Measurements from ENCODE around the gene TTC39C. TPM values are rescaled to one million over a fixed set of nuclear protein-coding genes. Genes with fewer than 3 reads are reported as not detected.

TTC39C gene
- total and polyA plus RNA-seq, 12 donors, result 28.9 to 77.6 (median 49.3) TPM

DNA sequence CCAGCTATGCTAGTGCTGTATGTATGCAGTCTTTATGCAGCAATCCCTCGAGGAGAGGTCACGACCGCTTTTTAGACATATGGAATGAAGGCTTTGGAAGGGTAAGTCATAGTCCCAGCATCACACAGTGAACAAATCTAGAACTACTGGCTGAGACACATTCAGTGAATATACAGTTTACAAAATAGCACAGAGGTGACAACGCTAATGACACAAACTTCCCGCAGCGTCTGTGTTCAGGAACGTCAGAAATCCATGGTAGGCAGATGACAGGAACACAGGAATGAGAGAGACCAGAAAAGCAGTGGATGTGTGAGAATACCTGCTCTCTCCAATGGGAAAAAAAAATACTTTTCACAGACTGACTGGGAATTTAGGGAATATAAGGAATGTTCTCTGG lies 153.9 kb downstream of the TTC39C start:
- DNase-seq, result no peak
- H3K9me3 ChIP-seq (replicated peaks in 1 of 3), result no peaks in the 10 kb centered on the region
- no peak overlapping the region for H3K4me3 ChIP-seq
- H3K4me1 ChIP-seq (replicated peaks in 1 of 2), result no peaks in the 10 kb centered on the region
- H3K27ac ChIP-seq, result no peak overlapping the region
- peaks cover 0 to 29% of the 10 kb centered on the region in 2 donors for H3K36me3 ChIP-seq (replicated peaks in 1 of 2)
- intact Hi-C loops (cut with DNase I), result no loop called here
- no peaks in the 10 kb centered on the region for H3K27me3 ChIP-seq
- WGBS, 4 donors, result 93 to 94% (median 93%) methylated on average over 7 of the region's 7 CpGs
- no peak for TF ChIP-seq POLR2A (IDR thresholded peaks at IDR 0.05)
- TF ChIP-seq, protein P1, sequence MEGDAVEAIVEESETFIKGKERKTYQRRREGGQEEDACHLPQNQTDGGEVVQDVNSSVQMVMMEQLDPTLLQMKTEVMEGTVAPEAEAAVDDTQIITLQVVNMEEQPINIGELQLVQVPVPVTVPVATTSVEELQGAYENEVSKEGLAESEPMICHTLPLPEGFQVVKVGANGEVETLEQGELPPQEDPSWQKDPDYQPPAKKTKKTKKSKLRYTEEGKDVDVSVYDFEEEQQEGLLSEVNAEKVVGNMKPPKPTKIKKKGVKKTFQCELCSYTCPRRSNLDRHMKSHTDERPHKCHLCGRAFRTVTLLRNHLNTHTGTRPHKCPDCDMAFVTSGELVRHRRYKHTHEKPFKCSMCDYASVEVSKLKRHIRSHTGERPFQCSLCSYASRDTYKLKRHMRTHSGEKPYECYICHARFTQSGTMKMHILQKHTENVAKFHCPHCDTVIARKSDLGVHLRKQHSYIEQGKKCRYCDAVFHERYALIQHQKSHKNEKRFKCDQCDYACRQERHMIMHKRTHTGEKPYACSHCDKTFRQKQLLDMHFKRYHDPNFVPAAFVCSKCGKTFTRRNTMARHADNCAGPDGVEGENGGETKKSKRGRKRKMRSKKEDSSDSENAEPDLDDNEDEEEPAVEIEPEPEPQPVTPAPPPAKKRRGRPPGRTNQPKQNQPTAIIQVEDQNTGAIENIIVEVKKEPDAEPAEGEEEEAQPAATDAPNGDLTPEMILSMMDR (IDR thresholded peaks at IDR 0.05), result no peak

DNA sequence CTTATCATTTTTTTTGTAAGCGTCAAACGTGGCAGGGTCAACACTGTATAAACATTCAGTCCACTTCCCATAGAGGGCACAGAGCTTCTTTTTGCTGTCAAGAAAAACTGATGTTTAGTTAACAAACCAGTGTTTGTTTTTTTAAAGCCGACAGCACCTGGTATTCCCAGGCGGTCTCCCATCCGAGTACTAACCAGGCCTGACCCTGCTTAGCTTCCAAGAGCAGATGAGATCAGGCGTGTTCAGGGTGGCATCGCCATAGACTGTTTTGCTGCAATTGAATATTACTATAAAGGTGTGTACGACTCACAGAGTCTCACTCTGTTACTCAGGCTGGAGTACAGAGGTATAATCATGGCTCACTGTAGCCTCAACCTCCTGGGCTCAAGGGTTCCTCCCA lies 155.8 kb downstream of the TTC39C start:
- Histone ChIP-seq H3K36me3 (replicated peaks in 1 of 2) (peaks cover 0 to 21% of the 10 kb centered on the region in 2 donors), H3K27ac (no peak overlapping the region), H3K27me3 (no peaks in the 10 kb centered on the region), H3K4me3 (no peak overlapping the region), H3K9me3 (replicated peaks in 1 of 3) (no peaks in the 10 kb centered on the region), H3K4me1 (replicated peaks in 1 of 2) (no peaks in the 10 kb centered on the region)
- intact Hi-C loops (cut with DNase I), result no loop called here
- DNase-seq, result no peak
- WGBS, 4 donors, result 84 to 92% (median 89%) methylated on average over 8 of the region's 8 CpGs
- TF ChIP-seq POLR2A (IDR thresholded peaks at IDR 0.05), result no peak
- TF ChIP-seq, protein P1 (IDR thresholded peaks at IDR 0.05), result no peak

DNA sequence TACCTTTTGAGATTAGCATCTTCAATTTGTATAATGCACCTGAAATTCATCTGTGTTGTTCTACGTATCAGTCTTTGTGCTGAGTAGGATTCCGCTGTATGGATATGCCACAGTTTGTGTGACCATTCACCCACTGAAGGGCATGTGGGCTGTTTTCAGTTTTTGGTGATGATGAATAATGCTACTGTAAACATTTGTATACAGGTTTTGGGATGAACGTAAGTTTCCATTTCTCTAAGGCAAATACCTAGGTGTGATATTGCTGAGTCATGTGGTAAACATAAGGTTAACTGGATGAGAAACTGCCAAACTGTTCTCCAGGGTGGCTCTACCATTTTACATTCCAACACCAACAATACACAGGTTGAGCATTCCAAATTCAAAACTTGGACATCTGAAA lies 159.4 kb downstream of the TTC39C start:
- Histone ChIP-seq H3K27ac (no peak overlapping the region), H3K9me3 (replicated peaks in 1 of 3) (no peaks in the 10 kb centered on the region), H3K4me1 (replicated peaks in 1 of 2) (no peaks in the 10 kb centered on the region), H3K27me3 (no peaks in the 10 kb centered on the region), H3K36me3 (replicated peaks in 1 of 2) (no peaks in the 10 kb centered on the region), H3K4me3 (no peak overlapping the region)
- 81 to 94% (median 88%) methylated on average over 3 of the region's 3 CpGs for WGBS, 4 donors
- TF ChIP-seq, protein P1 (IDR thresholded peaks at IDR 0.05), result no peak
- no peak for TF ChIP-seq POLR2A (IDR thresholded peaks at IDR 0.05)
- no peak for DNase-seq
- intact Hi-C loops (cut with DNase I), result no loop called here

DNA sequence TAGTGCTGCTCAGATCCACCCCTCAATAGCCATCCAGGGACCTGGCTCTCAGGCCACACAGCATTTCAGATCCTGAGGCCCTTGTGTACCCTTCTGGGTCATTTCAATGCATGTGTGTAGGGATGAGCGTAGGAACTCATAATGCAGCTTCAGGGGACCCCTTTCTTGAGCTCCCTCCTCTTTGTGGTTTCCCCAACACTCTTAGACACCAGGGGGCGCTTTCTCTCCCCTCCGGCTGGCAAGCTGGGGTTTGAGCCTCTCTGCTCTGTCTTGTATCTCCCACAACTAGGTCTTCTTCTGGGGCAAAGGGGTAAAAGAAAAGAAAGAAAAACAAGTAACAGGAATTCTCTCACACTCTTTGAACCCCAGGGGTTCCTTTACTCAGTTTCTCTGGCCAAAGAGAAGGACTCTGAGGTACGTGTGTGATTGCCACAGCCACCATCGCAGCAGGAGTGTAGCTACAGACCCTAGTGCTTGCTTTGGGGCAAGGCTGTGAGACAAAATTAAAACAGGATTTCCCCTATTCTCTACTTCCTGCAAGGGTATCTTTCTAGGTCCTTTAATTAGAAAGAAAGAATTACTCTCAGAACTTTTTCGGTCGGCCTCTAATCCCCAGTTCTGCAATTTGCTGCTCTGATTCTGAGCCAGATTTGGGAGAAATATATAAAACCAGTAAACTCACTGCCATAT lies 162.3 kb downstream of the TTC39C start:
- WGBS, 4 donors, result 65 to 77% (median 76%) methylated on average over 7 of the region's 7 CpGs
- H3K36me3 ChIP-seq (replicated peaks in 1 of 2), result no peaks in the 10 kb centered on the region
- peak; percentile 56 to 79 (median 72) for DNase-seq

More for the DNA sequence above, 162.3 kb downstream of the TTC39C start:
- TF ChIP-seq POLR2A (IDR thresholded peaks at IDR 0.05), result no peak
- TF ChIP-seq, protein P1 (IDR thresholded peaks at IDR 0.05), result peak; percentile 35 to 70 (median 61)
- Histone ChIP-seq H3K27ac (no peak overlapping the region), H3K4me3 (no peak overlapping the region), H3K9me3 (replicated peaks in 1 of 3) (no peaks in the 10 kb centered on the region), H3K27me3 (no peaks in the 10 kb centered on the region), H3K4me1 (replicated peaks in 1 of 2) (no peaks in the 10 kb centered on the region)
- intact Hi-C loops (cut with DNase I), result loop anchor here in 1 of 2 donors (5.0 kb wide), 1 partner anchor 95 kb away; no protein-coding TSS in a partner anchor
